ENCODE data around the gene PLEKHM3.

GRCh38 chr2:208017721-208018120 is 7.6 kb downstream of the PLEKHM3 start:
- no peak for TF ChIP-seq ZNF274 (IDR thresholded peaks at IDR 0.05; ENCODE audit: low read depth, low read length)
- no peak for TF ChIP-seq YY1 (IDR thresholded peaks at IDR 0.05; ENCODE audit: insufficient read depth, insufficient read length)
- no peak for TF ChIP-seq SUZ12 (IDR thresholded peaks at IDR 0.05; ENCODE audit: extremely low read depth, insufficient read depth, insufficient read length)
